ENCODE measurements around the gene MED13L.
"Not testable (repeated sequence)": the region's sequence is repeated elsewhere in the genome, so short reads cannot be mapped to it uniquely, and the experiment has no call there.

MED13L gene

GRCh38 chr12:116245189-116245588 lies 32.3 kb downstream of the MED13L start:
- no peak for DNase-seq

- no peak for DNase-seq
Observed at GRCh38 chr12:116244474-116245090, 32.9 kb downstream of the MED13L start.

DNA sequence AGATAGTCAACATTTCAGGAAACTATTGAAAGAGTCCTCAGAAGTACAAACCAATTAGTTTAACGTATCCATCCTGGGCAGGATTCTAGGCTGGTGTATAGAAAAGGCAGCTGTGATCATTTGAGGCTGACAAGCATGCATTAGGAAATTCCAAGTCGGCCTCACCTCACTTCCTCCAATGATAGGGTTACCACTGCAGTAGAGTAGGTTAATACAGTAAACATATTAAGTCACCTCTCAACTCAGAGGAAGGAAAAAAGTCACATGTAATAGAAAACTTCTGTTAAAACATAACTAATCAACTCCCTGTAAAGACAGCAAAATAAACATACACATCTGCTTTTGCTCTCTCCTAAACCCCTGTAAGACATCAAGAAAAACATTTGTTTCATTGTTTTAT lies 33.5 kb downstream of the MED13L start:
- no peak for DNase-seq

GRCh38 chr12:116242740-116243139 lies 34.8 kb downstream of the MED13L start:
- no peak for DNase-seq

- no peak for DNase-seq
Observed at GRCh38 chr12:116241157-116241759, 36.2 kb downstream of the MED13L start.

DNA sequence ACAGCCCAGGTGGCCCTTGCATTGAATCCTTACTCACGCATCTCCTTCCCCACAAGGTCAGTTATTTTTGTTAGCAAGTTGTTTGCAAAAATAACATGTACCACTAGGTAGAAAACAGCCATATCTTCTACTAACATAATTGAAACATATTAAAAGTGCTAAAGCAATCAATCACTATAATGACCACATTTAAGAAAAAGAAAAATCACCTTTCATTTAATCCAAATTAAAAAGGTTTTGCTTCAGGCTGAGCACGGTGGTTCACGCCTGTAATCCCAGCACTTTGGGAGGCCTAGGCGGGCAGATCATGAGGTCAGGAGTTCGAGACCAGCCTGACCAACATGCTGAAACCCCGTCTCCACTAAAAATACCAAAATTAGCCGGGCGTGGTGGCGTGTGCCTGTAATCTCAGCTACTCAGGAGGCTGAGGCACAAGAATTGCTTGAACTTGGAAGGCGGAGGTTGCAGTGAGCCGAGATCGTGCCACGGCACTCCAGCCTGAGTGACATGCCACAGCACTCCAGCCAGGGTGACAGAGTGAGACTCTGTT lies 38.8 kb downstream of the MED13L start:
- DNase-seq, result not testable (repeated sequence)

DNA sequence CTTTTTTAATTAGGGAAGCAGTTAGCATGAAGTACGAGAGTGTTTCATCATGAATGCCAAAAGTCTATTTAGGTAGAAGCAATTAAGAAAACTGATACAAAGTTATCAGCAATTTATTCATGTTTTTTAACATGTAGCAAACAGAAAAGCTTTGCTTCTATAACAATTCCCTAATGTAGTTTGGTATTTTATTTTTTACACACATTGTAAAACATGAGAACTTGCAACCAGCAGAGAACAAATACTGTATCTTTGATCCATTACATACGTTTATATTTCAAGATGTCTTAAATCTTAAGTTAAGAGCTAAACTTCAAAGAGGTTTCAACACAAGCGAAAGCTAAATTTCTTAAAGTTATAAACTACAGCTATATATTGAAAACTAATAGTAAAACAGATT lies 39.3 kb downstream of the MED13L start:
- DNase-seq, result no peak

DNA sequence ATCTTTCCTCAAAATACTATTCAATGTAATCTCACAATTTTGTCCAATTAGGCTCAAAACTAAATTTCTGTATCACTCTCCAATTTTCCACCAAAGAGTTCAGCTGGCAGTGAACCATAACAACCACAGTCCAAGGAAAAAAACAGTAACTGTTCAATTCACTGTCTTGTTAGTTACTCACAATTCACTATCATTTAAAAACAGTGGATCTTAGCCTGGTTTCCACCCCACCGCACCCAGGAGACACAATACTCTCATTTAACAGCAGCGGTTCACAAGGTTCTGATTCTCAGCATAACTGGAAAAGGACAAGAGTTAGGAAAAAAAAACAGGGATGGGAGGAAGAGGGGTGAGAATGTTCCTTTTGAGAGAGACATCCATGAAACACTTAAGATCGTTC lies 40.5 kb downstream of the MED13L start:
- DNase-seq, result no peak

DNA sequence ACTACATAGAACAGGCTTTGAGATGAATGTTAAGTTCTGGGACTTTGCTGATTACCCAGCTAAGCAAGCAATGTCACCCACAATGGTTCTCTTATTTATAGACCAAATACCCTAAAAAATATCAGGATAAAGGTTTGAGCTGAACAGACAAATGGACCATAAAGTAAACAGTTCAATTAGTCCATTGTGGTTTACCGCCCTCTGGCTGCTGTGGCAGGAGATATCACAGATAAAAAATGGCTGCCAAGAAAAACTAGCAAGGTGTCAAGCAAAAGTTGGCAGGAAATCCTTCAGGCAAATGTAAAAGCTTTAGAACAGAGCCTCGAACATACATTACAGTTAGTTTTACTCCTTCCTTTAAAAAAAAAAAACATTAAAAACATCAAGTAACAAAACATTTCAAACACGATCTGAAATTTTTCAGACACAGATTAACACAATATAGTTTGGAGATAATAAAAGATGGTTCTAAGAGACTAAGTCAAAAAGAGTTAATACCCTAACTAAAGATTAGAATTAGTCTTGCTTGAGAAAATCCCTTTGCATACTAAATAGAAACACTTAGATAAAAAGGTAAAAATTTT lies 41.3 kb downstream of the MED13L start:
- no peak for DNase-seq

DNA sequence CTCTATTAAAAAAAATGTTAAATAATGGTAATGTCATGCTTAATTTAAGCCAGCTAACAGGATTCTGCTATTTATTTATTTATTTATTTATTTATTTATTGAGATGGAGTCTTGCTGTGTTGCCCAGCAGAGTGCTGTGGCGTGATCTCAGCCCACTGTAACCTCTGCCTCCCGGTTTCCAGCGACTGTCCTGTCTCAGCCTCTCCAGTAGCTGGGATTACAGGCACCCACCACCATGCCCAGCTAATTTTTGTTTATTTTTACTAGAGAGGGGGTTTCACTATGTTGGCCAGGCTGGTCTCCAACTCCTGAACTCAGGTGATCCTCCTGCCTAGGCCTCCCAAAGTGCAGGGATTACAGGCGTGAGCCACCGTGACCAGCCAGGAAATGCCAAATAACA lies 43.3 kb downstream of the MED13L start:
- not testable (repeated sequence) for DNase-seq

- no peak for DNase-seq
Observed at GRCh38 chr12:116233669-116234068, 43.8 kb downstream of the MED13L start.

DNA sequence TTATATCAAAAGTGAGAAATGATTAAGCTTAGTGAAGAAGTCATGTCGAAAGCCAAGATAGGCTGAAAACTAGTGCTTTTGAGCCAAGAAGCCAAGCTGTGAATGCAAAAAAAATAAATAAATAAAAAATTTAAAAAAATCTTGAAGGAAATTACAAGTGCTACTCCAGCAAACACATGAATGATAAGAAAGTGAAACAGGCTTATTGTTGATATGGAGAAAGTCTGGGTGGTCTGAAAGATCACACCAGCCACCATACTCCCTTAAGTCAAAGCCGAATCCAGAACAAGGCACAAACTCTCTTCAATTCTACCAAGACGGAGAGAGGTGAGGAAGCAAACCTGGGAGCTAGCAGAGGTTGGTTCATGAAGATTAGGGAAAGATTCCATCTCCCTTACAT lies 49.7 kb downstream of the MED13L start:
- DNase-seq, result no peak

DNA sequence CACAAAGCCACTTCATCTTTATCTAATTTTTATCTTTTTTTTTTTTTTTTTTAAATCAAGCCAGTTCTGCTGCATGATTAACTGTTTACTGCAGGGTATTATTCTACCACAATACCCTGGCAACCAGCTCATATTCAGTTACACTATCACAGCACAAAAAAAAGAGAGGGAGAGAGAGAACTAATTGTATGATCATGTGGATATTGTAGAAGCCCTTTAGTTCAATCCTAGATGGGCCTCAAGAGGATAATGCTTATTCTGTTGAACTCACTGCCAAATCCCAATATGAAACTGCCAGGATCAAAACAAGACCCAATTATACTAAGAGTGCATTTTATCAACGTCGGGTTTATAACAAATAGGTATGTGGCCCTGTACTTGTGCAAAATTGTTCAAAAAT lies 51.5 kb downstream of the MED13L start:
- DNase-seq, result no peak

DNA sequence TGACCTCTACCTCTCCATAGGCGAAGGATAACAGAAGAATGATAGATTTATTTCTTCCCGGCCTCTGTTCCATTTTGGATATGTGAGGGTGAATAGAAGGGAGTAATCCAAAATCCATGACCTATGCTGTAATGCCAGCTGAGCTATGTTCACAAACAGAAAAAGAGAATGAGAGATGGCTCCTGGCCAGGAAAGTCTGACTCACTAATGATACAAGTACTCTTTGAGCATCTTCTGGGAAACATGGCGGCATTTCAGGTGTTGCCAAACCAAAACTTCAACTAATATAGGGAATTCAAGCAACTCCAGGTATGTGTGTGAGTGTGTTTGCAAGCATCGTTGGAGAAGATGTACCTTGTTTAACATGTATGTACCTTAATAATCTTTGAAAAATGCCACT lies 55.1 kb downstream of the MED13L start:
- DNase-seq, result no peak

GRCh38 chr12:116220756-116221155 lies 56.7 kb downstream of the MED13L start:
- no peak for DNase-seq

- no peak for DNase-seq
Observed at GRCh38 chr12:116217045-116217735, 60.3 kb downstream of the MED13L start.

DNA sequence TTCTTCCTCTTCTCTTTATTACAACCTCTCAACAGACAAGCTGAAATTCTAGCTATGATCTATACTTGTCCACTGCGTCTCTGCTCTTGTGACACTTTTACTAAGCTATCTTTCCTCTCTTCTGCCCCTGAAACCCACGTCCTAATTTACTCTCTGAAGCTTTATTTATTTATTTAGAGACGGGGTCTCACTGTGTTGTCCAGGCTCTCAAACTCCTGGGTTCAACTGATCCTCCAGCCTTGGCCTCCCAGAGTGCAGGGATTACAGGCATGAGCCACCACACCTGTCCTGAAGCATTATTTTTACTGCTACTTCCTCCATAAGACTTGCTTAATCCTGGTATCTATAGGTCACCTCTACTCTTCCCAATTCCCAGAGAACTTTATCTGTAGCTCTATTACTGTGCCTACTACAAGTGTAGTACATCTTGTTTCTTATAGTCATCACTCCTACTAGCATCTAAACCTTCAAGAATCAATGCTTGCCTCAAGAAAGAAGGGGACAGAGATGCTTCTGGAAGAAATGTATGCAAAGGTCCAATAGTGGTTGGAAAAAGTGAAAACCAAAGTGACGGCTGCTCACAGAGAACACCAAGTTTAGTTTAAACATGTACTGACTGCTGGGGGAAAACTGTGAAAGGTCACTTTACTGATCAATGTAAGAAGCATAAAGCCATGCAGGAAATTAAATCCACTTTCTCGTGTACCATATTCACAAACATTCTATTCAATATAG lies 61.3 kb downstream of the MED13L start:
- no peak for DNase-seq

DNA sequence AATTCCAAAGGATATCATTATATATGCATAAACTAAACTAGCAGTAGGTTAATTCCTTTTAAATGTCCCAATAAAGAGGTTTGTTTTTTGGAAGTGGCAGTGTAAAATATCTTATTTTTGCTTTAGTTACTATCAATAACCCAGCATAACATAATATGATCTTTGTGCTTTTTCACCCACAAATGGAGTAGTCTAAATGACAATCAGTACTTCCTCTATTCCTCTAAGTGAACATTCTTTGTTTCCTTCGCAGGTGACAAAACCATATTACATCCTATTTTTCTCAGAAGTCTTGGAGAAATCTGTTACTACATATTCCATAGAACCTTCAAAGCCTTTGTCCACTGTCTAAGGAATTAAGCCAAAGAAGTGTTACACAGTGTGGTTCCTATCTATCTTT lies 62.5 kb downstream of the MED13L start:
- no peak for DNase-seq

DNA sequence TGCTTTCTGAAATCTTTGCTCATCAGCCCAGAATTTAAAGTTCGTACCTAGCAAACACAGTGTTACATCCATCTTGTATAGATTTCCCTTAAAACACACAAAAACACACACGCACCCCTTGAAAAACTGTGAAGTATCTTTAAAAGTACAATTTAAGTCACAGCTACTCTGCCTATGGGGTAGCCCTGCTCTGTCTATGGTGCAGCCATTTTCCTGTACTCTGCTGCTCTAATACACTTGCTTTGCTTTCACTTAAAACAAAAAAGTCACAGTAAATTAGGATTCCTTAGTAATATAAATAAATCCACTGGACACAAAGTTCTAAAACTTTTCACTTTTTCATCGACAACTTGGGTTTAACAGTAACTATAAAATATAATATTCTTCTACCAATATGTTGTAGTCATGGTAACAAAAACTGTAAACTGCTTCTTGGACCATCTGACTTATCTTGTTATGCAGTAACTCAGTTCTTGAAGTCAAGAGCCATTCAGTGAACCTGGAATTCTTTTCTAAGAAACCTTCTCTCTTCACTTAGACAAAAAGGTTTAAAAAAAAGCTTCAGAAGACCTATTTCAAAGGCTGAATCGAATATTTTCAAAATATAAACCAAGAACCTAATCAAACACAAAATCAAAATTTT lies 63.5 kb downstream of the MED13L start:
- no peak for DNase-seq

DNA sequence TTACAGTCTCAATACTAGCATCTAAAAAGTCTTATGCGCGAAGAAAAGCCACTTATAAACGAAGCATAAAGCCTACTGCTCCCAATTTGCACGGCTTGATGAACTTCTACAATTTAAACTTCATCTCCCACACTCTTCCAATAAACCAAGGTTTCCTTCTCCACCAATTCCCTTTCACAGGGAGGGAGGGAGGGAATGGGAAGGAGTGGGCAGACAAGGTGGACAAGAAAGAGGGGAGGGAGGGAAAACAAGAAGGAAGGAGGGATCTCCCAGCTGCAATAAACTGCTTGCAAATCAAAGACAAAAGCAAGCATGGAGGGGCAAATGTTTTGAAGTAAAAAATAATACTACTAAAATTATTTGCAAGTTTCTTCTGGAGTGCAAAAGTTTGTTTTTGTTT lies 64.5 kb downstream of the MED13L start:
- no peak for DNase-seq

- no peak for DNase-seq
Observed at GRCh38 chr12:116210762-116211161, 66.7 kb downstream of the MED13L start.

DNA sequence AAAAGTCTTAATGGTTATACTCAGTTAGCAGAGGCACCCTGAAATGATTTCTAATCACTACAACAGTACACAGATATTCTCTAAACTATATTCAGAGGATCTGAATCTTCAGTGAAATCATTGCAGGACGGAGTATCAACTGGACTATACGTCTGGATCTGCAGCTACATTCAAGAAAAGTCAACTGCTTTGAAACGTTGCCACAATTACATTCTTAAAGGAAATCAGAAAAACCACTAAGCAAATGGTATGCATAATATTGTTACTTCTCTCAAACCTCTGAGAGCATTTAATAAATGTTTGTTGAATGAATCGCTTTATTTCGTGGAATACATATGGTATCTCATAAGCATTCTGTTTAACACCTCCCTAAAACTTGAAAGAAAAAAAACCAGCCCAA lies 67.4 kb downstream of the MED13L start:
- DNase-seq, result no peak

DNA sequence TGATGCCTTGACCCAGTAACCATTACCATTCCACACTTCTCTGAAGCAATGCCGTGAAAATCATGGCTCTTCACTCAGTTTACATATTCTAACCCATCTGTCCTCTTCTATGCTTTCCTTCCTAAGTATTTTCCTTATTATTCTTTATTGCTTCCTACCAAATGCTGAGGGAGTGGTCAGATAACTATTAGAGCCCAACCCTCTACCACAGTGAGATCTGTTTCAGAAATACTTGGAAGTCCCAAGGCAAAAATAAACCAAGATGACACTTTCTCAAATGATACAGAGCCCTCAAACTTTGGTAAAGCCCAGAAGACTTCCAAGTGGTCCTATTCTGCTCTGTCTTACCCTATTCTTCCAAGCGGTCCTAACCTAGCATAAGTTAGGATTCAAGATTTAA lies 68.0 kb downstream of the MED13L start:
- DNase-seq, result no peak
